ENCODE measurements around the gene PSMG4.

The PSMG4 gene

DNA sequence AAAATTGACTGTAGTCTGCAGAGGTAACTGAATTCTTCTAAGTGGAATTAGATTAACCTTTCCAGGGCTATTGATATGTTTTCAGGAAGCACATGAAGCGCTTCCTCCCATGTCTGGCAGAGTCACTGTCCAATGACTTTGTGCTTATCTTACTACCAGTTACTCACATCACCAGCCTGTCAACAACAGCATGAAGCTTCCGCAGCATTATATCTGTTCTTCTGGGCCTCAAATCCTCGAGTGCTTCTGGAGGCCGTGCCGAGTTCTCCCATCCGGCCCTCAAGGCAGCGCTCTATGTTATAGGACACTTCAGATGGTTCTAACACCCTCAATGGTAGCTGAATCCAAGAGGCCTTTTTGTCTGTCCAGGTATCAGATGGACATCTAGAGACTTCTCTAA, 33.2 kb downstream of the PSMG4 start:
- no peak for DNase-seq

DNA sequence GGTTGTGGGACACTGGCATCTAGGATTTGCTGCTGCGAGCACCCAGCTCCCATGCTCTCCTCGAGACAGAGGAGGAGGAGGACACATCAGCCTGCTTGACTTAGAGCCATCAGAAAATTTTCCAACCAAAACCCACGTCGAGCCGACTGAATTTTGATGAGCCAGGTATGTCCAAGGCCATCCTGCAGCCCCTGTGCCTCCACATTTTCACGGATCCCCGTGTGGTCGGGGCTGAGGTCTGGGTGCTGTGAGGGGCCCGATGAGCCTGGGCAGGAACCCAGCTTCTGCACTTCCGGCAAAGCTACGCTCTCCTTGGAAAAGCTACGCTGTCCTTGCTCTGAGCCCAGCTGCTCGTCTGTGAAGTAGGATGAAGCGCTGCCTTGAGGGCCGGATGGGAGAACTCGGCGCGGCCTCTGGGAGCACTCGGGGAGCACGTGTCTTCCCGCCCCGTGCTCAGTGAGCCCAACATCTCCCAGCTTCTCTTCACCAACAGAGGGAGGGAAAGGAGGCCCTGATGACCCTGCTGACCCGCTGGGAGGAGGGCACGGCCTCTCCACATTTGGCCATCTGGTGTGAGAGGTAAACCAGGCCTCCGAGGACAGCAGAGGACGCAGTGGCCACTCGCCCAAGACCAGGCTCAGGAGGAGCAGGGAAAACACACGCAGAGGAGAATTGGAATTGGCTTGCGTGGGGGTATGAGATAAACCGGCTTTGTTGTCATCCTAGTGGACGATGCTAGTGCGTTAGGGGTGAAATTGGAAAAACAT, 33.9 kb downstream of the PSMG4 start:
- no peak for DNase-seq

GRCh38 chr6:3293271-3294155, 34.8 kb downstream of the PSMG4 start:
- no peak for DNase-seq

DNA sequence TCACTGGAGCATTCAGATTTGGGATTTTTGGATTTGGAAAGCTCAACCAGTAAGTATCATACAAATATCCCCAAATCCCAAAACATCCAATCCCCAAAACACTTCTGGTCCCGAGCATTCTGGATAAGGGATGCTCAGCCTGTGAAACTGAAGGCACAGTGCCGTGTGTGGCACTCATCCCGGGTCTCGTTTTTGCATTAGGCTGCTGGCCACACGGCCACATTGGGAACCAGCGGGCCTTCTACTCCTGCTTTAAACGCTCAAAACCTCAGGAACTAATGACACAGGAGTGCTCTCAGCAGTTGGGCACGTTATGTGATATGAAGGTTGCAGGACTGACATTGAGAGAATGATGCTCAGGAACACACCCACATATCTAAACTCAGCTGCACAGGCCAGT, 35.6 kb downstream of the PSMG4 start:
- no peak for DNase-seq

- no peak for DNase-seq
Measured at GRCh38 chr6:3294921-3295871, 36.4 kb downstream of the PSMG4 start.

GRCh38 chr6:3296078-3296477, 37.3 kb downstream of the PSMG4 start:
- no peak for DNase-seq

DNA sequence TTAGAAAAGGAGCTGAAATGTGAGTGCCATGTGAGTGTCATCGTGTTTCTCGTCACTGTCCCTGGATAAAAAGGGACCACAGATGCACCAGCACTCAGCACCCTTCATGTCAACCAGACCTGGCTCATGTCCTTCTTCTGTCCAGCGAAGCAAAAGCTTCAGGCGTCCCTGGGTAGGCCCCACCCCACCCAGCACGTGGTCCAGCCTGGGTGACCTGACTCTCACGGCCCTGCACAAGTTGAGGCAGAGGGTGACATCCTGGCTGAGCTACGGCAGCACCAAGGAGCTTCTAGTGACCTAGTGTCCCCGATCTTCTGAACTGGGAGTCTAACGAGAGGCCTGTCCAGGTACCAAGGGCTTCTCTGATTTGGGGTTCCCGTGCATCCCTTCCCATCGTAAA, 37.8 kb downstream of the PSMG4 start:
- no peak for DNase-seq

DNA sequence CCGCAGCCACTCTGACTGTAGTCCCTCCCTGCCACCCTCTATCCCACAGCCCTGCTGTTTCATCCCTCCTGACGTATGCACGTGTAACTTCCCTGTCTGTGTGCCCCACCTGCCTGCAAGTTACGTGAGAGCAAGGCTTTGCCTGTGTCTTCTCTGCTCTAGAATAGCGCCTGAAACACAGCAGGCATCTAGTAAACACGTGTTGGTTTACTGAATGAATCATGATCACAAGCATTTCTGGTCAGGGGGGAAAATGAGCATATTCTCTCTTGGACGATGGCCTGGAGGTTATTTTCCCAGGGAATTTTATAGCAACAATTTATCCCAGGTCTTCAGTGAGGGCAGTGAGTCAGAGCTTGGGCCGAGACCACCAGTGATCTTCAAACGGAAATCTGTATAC, 38.3 kb downstream of the PSMG4 start:
- DNase-seq = no peak

GRCh38 chr6:3297909-3298308, 39.2 kb downstream of the PSMG4 start:
- DNase-seq = no peak

DNA sequence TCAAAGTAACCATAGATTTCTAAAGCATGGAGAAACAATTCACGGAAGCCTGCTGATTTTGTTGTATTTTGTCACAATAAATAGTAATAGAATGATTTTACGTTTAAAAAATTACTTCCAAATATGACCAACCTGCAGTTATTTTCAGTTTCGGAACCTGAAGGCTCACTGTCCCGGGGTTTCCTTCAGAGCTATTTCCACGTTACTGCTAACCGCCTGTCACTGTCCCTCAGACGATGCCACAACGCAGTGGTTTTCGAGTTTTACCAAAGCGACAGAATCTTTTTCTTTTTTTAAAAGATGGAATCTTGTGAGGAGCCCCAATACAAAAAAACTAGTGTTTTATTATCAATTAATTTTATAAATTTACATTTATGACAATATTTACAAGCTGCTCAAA, 40.5 kb downstream of the PSMG4 start:
- DNase-seq = no peak

GRCh38 chr6:3301506-3301905, 42.8 kb downstream of the PSMG4 start:
- no peak for DNase-seq

DNA sequence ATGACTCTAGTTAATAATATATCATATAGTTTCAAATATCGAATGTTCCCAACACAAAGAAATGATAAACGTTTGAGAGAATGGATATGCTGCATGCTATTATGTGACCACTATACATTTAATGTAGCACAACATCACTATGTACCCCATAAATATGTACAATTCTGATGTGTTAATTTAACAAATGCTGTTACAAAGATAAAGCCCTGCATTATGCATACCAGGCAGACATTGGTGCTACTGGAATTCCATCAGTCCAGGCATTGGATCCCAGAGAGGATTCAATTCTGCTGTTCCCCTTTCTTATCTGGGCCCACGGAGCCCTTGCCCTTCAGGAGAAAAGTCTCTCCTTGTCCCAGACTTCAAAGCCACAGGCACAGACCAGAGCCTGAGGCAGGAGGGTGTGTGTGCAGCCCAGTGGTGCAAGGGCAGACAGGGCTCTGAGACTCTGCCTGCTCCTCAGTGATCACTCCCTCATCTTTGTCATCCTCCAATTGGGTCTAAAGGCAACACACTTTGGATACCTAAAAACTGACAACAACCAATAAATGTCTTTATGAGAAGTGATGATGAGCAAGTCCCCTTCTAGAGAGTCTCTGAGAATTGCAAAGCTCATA, 45.2 kb downstream of the PSMG4 start:
- DNase-seq = no peak

GRCh38 chr6:3304500-3305215, 45.9 kb downstream of the PSMG4 start:
- DNase-seq = no peak

DNA sequence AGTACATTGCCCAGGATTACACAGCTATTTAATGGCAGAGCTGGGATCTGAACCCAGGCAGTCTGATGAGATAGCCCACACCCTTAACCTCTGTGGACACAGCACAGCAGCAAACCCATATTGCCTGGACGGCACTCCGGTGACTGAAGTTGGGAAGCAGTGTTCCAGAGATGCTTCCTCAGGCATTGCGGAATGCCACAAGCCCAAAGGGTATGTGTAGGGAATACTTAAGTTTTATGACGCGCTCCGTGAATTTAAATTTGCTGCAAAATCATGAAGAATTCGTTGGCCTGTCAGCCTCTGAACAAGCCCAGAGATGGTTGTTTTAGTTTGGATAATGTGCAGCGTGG, 46.4 kb downstream of the PSMG4 start:
- no peak for DNase-seq

GRCh38 chr6:3305831-3306230, 47.1 kb downstream of the PSMG4 start:
- DNase-seq = no peak

DNA sequence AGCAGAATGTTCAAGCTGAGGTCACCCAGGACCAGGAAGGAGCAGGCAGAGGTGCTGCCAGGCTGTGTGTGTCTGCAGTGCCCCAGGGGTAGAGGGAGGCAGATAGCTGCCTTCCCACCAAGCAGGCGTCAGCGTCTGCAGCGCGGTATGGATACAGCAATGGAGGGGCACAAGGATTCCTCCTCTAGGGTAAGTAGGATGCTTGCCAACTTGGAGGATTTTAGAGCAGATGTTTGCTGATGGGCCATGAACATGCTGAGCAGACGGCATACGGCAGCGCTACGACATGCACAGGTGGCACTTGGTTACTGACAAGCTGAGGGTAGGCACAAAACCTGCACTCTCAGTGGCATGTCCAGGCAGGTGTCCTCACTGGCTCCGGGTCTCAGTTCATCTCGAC, 48.1 kb downstream of the PSMG4 start:
- no peak for DNase-seq

DNA sequence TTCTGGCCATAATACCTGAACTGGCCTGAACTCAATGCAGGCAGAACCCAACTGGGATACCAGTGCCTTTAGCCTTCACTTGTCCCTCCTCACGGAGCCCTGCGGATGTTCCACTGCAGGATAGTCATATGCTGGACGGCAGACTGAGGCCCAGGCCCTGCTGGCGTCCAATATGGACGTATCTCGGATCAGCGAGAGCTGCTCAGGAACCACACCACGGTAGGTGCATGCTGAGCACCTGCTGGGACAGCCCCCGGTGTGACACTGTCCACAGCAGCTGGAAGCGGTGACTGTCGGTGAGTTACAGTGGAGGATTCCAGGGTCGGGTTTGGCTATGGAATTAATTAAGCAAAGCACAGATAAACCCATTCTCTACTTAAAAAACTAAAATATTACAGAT, 48.7 kb downstream of the PSMG4 start:
- no peak for DNase-seq

GRCh38 chr6:3308106-3308505, 49.4 kb downstream of the PSMG4 start:
- no peak for DNase-seq

DNA sequence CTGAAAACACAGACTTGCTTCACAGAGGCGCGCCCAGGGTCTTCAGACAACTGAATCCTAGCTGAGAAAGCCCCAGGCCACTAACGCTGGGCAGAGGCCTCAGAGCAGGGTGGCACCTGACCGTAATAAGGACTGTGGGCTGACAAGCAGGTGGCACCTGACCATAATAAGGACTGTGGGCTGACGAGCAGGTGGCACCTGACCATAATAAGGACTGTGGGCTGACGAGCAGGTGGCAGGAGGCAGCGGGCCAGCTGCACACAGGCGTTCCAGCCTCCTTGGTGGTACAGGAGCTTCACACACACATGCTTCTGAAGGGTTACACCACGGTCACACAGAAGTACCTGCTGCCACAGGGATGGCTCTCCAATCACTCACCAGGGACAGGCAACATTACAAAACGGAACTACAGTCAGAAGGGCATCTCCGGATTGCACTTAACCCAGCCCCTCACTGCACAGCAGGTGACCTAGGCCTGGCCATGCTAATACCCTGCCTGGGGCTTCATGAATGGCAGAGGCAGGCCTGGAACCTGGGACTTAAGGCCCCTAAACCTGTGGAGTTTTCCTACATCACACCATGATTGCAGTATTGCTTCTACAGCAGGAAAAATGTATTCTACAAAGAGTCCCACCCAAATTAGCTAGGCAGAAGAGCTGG, 50.8 kb downstream of the PSMG4 start:
- DNase-seq = no peak

DNA sequence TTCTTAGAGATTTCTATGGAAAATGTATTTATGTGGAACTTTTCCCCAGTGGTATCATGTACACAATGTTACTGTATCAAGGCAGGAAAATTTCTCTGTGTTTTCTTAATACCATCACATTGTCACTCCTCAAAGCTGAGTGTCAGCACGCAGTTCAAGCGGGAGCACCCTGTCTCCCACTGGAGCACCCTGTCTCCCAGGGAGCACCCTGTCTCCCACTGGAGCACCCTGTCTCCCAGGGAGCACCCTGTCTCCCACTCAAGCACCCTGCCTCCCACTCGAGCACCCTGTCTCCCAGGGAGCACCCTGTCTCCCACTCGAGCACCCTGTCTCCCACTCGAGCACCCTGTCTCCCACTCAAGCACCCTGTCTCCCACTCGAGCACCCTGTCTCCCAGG, 51.3 kb downstream of the PSMG4 start:
- DNase-seq = no peak

DNA sequence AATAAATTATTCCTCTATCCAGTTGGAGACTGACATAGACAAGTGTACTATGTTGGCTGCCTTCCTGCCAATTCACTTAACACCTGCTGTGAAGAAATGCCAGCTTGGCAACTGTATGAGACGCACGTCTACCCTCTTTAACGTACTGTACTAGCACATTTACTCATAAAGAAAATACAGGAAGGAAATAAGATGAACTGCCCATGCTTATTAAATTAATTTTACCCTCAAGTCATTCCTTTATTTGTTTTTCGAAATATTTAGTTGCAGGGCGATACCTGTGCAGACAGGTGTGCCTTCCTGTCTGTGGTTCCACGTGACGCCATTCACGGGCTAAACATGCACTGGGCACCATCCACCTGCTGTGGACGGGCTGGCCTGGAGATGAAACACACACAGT, 52.0 kb downstream of the PSMG4 start:
- DNase-seq = no peak

DNA sequence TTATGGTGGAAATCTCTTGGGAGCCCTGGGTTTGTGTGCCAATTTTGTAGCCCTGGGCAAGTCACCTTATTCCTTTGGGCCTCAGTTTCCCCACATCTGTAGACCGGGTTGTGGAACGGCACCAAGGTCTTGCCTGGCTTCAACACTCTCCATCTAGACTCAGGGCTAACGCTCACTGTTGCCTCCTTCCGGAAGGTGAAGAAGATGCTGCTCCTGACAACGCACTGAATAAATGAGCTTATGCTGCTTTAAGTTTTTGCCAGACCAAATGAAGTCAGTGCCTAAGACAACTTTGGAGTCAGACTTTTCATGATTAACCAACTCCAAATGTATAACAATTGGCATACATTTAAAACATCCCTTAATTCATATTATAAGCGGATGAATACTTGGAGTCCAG, 53.1 kb downstream of the PSMG4 start:
- no peak for DNase-seq

Data from CD4-positive, alpha-beta T cell treated with Interleukin-21 for 1 hour (primary cell).